ENCODE results near the gene TSC22D1.
"Not testable (repeated sequence)": the region's sequence is repeated elsewhere in the genome, so short reads cannot be mapped to it uniquely, and the experiment has no call there.

Gene TSC22D1

GRCh38 chr13:44575741-44576350 lies at the start of gene TSC22D1:
TSC22D1 (minus strand) TSS chr13:44576330; CDS start chr13:44576074, 256 bp downstream.
- Mint-ChIP-seq H3K4me1 (peaks cover 50% of the 10 kb centered on the region), H3K27me3 (peaks cover 6% of the 10 kb centered on the region), H3K4me3 (peak within 1 kb of the TSS; percentile 95 to 97), H3K9me3 (no peaks in the 10 kb centered on the region), H3K27ac (peak within 1 kb of the TSS; percentile 90 to 98)
- peak; percentile 30 for ATAC-seq
- peak; percentile 64 to 68 for DNase-seq

- no peak for DNase-seq
Observed at GRCh38 chr13:44622708-44623107, 46.6 kb upstream of the TSC22D1 start.

GRCh38 chr13:44622261-44622660 lies 46.1 kb upstream of the TSC22D1 start:
- ATAC-seq (no peak), DNase-seq (no peak)
- Mint-ChIP-seq H3K27ac (no peak overlapping the region), H3K9me3 (no peaks in the 10 kb centered on the region), H3K4me3 (no peak overlapping the region), H3K4me1 (no peaks in the 10 kb centered on the region), H3K27me3 (peaks cover 16% of the 10 kb centered on the region)

More at GRCh38 chr13:44622708-44623107, 46.6 kb upstream of the TSC22D1 start:
- ATAC-seq, result no peak
- H3K9me3 Mint-ChIP-seq, result no peaks in the 10 kb centered on the region
- no peaks in the 10 kb centered on the region for H3K4me1 Mint-ChIP-seq
- no peak overlapping the region for H3K4me3 Mint-ChIP-seq
- no peak overlapping the region for H3K27ac Mint-ChIP-seq
- H3K27me3 Mint-ChIP-seq, result peaks cover 20% of the 10 kb centered on the region

- no peak for ATAC-seq
- Mint-ChIP-seq H3K4me1 (no peaks in the 10 kb centered on the region), H3K27ac (peak overlapping the region in 1 of 2 donors; percentile 1), H3K27me3 (peaks cover 7% of the 10 kb centered on the region), H3K4me3 (no peak overlapping the region), H3K9me3 (no peaks in the 10 kb centered on the region)
- DNase-seq, result no peak
Observed at GRCh38 chr13:44620057-44620456, 43.9 kb upstream of the TSC22D1 start.

- no peaks in the 10 kb centered on the region for H3K4me1 Mint-ChIP-seq
- peak overlapping the region in 1 of 2 donors; percentile 1 for H3K27ac Mint-ChIP-seq
- no peak for ATAC-seq
- no peaks in the 10 kb centered on the region for H3K9me3 Mint-ChIP-seq
- H3K27me3 Mint-ChIP-seq, result peaks cover 7% of the 10 kb centered on the region
- DNase-seq, result no peak
- no peak overlapping the region for H3K4me3 Mint-ChIP-seq
Observed at GRCh38 chr13:44619651-44620050, 43.5 kb upstream of the TSC22D1 start.

- Mint-ChIP-seq H3K4me1 (no peaks in the 10 kb centered on the region), H3K27me3 (peaks cover 7% of the 10 kb centered on the region), H3K4me3 (no peak overlapping the region), H3K9me3 (no peaks in the 10 kb centered on the region), H3K27ac (no peak overlapping the region)
- DNase-seq (no peak), ATAC-seq (no peak)
Observed at GRCh38 chr13:44618326-44618725, 42.2 kb upstream of the TSC22D1 start.

GRCh38 chr13:44617648-44618047 lies 41.5 kb upstream of the TSC22D1 start:
- H3K27me3 Mint-ChIP-seq, result peaks cover 7% of the 10 kb centered on the region
- no peaks in the 10 kb centered on the region for H3K4me1 Mint-ChIP-seq
- H3K27ac Mint-ChIP-seq, result no peak overlapping the region
- H3K4me3 Mint-ChIP-seq, result no peak overlapping the region
- DNase-seq (no peak), ATAC-seq (no peak)
- no peaks in the 10 kb centered on the region for H3K9me3 Mint-ChIP-seq

GRCh38 chr13:44609137-44609536 lies 33.0 kb upstream of the TSC22D1 start:
- ATAC-seq, result no peak
- no peak overlapping the region for H3K4me3 Mint-ChIP-seq
- no peak overlapping the region for H3K27ac Mint-ChIP-seq
- H3K9me3 Mint-ChIP-seq, result peaks cover 9 to 11% of the 10 kb centered on the region in 2 donors
- H3K4me1 Mint-ChIP-seq, result no peaks in the 10 kb centered on the region
- no peak for DNase-seq
- peaks cover 8% of the 10 kb centered on the region for H3K27me3 Mint-ChIP-seq

- Mint-ChIP-seq H3K4me3 (no peak overlapping the region), H3K27ac (no peak overlapping the region), H3K27me3 (peaks cover 8% of the 10 kb centered on the region), H3K9me3 (peaks cover 6 to 8% of the 10 kb centered on the region in 2 donors), H3K4me1 (no peaks in the 10 kb centered on the region)
- DNase-seq (no peak), ATAC-seq (no peak)
Observed at GRCh38 chr13:44605721-44606120, 29.6 kb upstream of the TSC22D1 start.

GRCh38 chr13:44605275-44605674 lies 29.1 kb upstream of the TSC22D1 start:
- Mint-ChIP-seq H3K9me3 (peaks cover 2 to 6% of the 10 kb centered on the region in 2 donors), H3K4me3 (no peak overlapping the region), H3K27me3 (peaks cover 8% of the 10 kb centered on the region), H3K27ac (no peak overlapping the region), H3K4me1 (no peaks in the 10 kb centered on the region)
- ATAC-seq (no peak), DNase-seq (no peak)

GRCh38 chr13:44601586-44601985 lies 25.5 kb upstream of the TSC22D1 start:
- no peaks in the 10 kb centered on the region for H3K9me3 Mint-ChIP-seq
- no peak for ATAC-seq
- H3K4me1 Mint-ChIP-seq, result no peaks in the 10 kb centered on the region
- DNase-seq, result no peak
- H3K27ac Mint-ChIP-seq, result no peak overlapping the region
- H3K4me3 Mint-ChIP-seq, result no peak overlapping the region
- H3K27me3 Mint-ChIP-seq, result peaks cover 5% of the 10 kb centered on the region

GRCh38 chr13:44593861-44594592 lies 17.9 kb upstream of the TSC22D1 start:
- H3K9me3 Mint-ChIP-seq, H3K4me1 Mint-ChIP-seq, ATAC-seq, H3K27ac Mint-ChIP-seq, DNase-seq: not testable (repeated sequence)
- H3K27me3 Mint-ChIP-seq, result peaks cover 12% of the 10 kb centered on the region
- peak overlapping the region in 1 of 2 donors; percentile 11 for H3K4me3 Mint-ChIP-seq

GRCh38 chr13:44592216-44592847 lies 16.2 kb upstream of the TSC22D1 start:
- Mint-ChIP-seq H3K27me3 (peaks cover 12% of the 10 kb centered on the region), H3K27ac (no peak overlapping the region), H3K9me3 (no peaks in the 10 kb centered on the region), H3K4me3 (no peak overlapping the region), H3K4me1 (no peaks in the 10 kb centered on the region)
- DNase-seq (no peak), ATAC-seq (no peak)

GRCh38 chr13:44591316-44591715 lies 15.2 kb upstream of the TSC22D1 start:
- ATAC-seq (no peak), DNase-seq (no peak)
- Mint-ChIP-seq H3K27me3 (peaks cover 12% of the 10 kb centered on the region), H3K4me1 (no peaks in the 10 kb centered on the region), H3K4me3 (no peak overlapping the region), H3K9me3 (no peaks in the 10 kb centered on the region), H3K27ac (no peak overlapping the region)

- no peaks in the 10 kb centered on the region for H3K9me3 Mint-ChIP-seq
- DNase-seq, result no peak
- H3K4me3 Mint-ChIP-seq, result no peak overlapping the region
- peaks cover 5% of the 10 kb centered on the region for H3K4me1 Mint-ChIP-seq
- H3K27me3 Mint-ChIP-seq, result peaks cover 12% of the 10 kb centered on the region
- ATAC-seq, result no peak
- H3K27ac Mint-ChIP-seq, result no peak overlapping the region
Observed at GRCh38 chr13:44583137-44583536, 7.0 kb upstream of the TSC22D1 start.

GRCh38 chr13:44578067-44578400 lies 1.9 kb upstream of the TSC22D1 start:
- Mint-ChIP-seq H3K27ac (peak overlapping the region in 1 of 2 donors; percentile 76), H3K9me3 (no peaks in the 10 kb centered on the region), H3K4me1 (peaks cover 36% of the 10 kb centered on the region), H3K27me3 (peaks cover 6% of the 10 kb centered on the region), H3K4me3 (peak overlapping the region; percentile 95 to 97)
- ATAC-seq, result no peak
- DNase-seq, result no peak
